ENCODE measurements around the gene VTCN1. TPM values are rescaled to one million over a fixed set of nuclear protein-coding genes. Genes with fewer than 3 reads are reported as not detected.
A peak's percentile ranks its signal among the peaks of the same experiment; 100 is the strongest.

The VTCN1 gene
- total and polyA plus RNA-seq, 3 experiments from 2014 or later = not detected

- Mint-ChIP-seq H3K36me3 (peaks cover 11 to 81% (median 40%) of the 10 kb centered on the region in 3 donors), H3K27me3 (no peaks in the 10 kb centered on the region), H3K4me1 (peaks cover 4 to 6% (median 6%) of the 10 kb centered on the region in 3 donors), H3K27ac (peak overlapping the region in 1 of 8 donors; percentile 5), H3K4me3 (no peak overlapping the region), H3K9me3 (no peaks in the 10 kb centered on the region)
- Histone ChIP-seq H3K4me3 (ENCODE audit: low read length) (no peak overlapping the region), H3K4me1 (ENCODE audit: insufficient read depth, low read length) (no peaks in the 10 kb centered on the region), H3K9me3 (ENCODE audit: low read length) (no peaks in the 10 kb centered on the region), H3K36me3 (ENCODE audit: insufficient read depth, low read length) (peaks cover 35% of the 10 kb centered on the region), H3K27me3 (ENCODE audit: insufficient read depth, low read length, poor library complexity, severe bottlenecking) (no peaks in the 10 kb centered on the region), H3K27ac (ENCODE audit: low read depth, low read length) (no peak overlapping the region)
- ChIA-PET CTCF (no interaction called here), POLR2A (no interaction called here)
- DNase-seq = no peak
Measured at GRCh38 chr1:117096951-117097408, 113.7 kb downstream of the VTCN1 start.

- Mint-ChIP-seq H3K9me3 (no peaks in the 10 kb centered on the region), H3K36me3 (peaks cover 18 to 87% (median 48%) of the 10 kb centered on the region in 3 donors), H3K27ac (peak overlapping the region in 1 of 8 donors; percentile 31), H3K27me3 (no peaks in the 10 kb centered on the region), H3K4me3 (no peak overlapping the region), H3K4me1 (peaks cover 4 to 6% (median 6%) of the 10 kb centered on the region in 3 donors)
- Histone ChIP-seq H3K27me3 (ENCODE audit: insufficient read depth, low read length, poor library complexity, severe bottlenecking) (no peaks in the 10 kb centered on the region), H3K4me1 (ENCODE audit: insufficient read depth, low read length) (no peaks in the 10 kb centered on the region), H3K4me3 (ENCODE audit: low read length) (no peak overlapping the region), H3K27ac (ENCODE audit: low read depth, low read length) (no peak overlapping the region), H3K36me3 (ENCODE audit: insufficient read depth, low read length) (peaks cover 36% of the 10 kb centered on the region), H3K9me3 (ENCODE audit: low read length) (no peaks in the 10 kb centered on the region)
- CTCF ChIA-PET = no interaction called here
- DNase-seq = no peak
- POLR2A ChIA-PET = no interaction called here
Measured at GRCh38 chr1:117094841-117095604, 115.7 kb downstream of the VTCN1 start.

DNA sequence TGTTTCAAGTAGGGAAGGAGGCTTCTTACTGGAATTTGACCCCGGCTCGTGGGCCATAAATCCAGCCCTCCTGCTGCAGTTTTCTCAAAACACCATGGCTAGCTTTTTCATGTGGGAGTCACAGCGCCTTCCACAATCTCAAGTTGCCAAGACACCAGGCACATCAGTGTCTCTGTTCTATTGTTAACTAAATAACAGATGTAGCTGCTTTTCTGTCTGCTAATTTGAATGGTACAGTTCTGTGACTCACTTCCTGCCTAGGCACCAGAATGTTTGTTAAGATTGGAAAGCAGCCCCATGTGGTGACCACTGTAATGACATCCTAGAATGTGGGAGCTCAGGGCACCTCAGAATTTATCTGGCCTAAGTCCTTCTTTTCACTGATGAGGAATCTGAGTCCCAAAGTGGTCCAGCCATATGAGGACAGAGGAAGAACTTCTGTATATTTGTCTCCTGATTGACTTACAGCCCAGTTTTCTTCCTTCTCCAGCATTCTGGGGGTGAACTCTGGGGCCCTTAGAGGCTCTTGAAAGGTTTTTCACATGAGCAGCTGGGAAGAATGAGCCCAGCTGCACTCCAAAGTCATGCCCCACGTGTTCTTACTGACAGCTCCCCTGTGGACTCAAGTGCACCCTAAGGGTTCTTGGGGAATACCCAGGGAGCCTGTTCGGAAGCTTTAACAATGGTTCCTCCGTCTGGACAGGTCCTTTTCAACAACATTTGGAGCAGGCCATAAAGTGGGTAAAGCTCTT is 116.7 kb downstream of the VTCN1 start:
- H3K9me3 ChIP-seq (ENCODE audit: low read length) = no peaks in the 10 kb centered on the region
- peak in 1 of 5 donors; percentile 3 for DNase-seq
- H3K27ac ChIP-seq (ENCODE audit: low read depth, low read length) = no peak overlapping the region
- H3K4me1 Mint-ChIP-seq = peaks cover 4 to 6% (median 6%) of the 10 kb centered on the region in 3 donors
- H3K9me3 Mint-ChIP-seq = no peaks in the 10 kb centered on the region
- H3K27me3 Mint-ChIP-seq = no peaks in the 10 kb centered on the region
- H3K36me3 ChIP-seq (ENCODE audit: insufficient read depth, low read length) = peaks cover 40% of the 10 kb centered on the region
- H3K27ac Mint-ChIP-seq = peak overlapping the region in 3 of 8 donors; percentile 17 to 93 (median 60)
- no peaks in the 10 kb centered on the region for H3K27me3 ChIP-seq (ENCODE audit: insufficient read depth, low read length, poor library complexity, severe bottlenecking)
- H3K4me3 ChIP-seq (ENCODE audit: low read length) = no peak overlapping the region
- H3K36me3 Mint-ChIP-seq = peaks cover 18 to 85% (median 42%) of the 10 kb centered on the region in 3 donors
- ChIA-PET CTCF (interaction anchor here (0.8 kb wide), 1 partner anchor 26 kb away, joined by 3 read pairs; no protein-coding TSS in a partner anchor), POLR2A (no interaction called here)
- no peaks in the 10 kb centered on the region for H3K4me1 ChIP-seq (ENCODE audit: insufficient read depth, low read length)
- no peak overlapping the region for H3K4me3 Mint-ChIP-seq

Other genes starting within 250 kb of the VTCN1 start
- gene CD101, start 209.2 kb downstream of the VTCN1 start, total RNA-seq = under 1 TPM; 0.39 to 0.66 TPM
- 72.0 TPM for gene CD101, start 209.2 kb downstream of the VTCN1 start, polyA plus RNA-seq
- gene TTF2, start 150.6 kb downstream of the VTCN1 start, total RNA-seq = 10 to 100 TPM; 89.0 TPM
- gene TTF2, start 150.6 kb downstream of the VTCN1 start, polyA plus RNA-seq = 11.7 TPM
- 1 to 10 TPM in 1 of 2 experiments, under 1 TPM in 1; 0.84 to 1.3 TPM for gene TRIM45, start 89.2 kb downstream of the VTCN1 start, total RNA-seq
- gene TRIM45, start 89.2 kb downstream of the VTCN1 start, polyA plus RNA-seq = 0.06 TPM
- 10 to 100 TPM; 24.0 to 26.9 TPM for gene MAN1A2, start 156.5 kb upstream of the VTCN1 start, total RNA-seq
- 23.1 TPM for gene MAN1A2, start 156.5 kb upstream of the VTCN1 start, polyA plus RNA-seq

Data from CD8-positive, alpha-beta memory T cell (primary cell).